OCI-LY1 (cell line): ENCODE measurements around the gene SNTG2.

Experiments
- CTCF ChIP-seq: fragments of 200-600 bp; sonication (generic), shearing (Covaris generic); IDR thresholded peaks from 2 replicates; pipeline ENCODE4 v1.5.1; 2017; ENCODE audit warnings: mild to moderate bottlenecking, antibody characterized with exemption, low read length, moderate library complexity, mixed read lengths
- EZH2 ChIP-seq: fragments of 200-600 bp; sonication (generic), shearing (Covaris generic); IDR thresholded peaks from 2 replicates; pipeline ENCODE4 v1.8.0; 2017; ENCODE audit warnings: borderline replicate concordance, mixed run types, mild to moderate bottlenecking, antibody characterized with exemption, low read length, moderate library complexity, mixed read lengths

GRCh38 chr2:1210352-1210751 is 259.7 kb downstream of the SNTG2 start:
- TF ChIP-seq CTCF, result no peak
- TF ChIP-seq EZH2, result no peak
